AG09309 (cell line): ENCODE measurements around the gene ERI2.
A peak's percentile ranks its signal among the peaks of the same experiment; 100 is the strongest.

ENCODE experiments used
- DNase-seq: peaks from one replicate; pipeline ENCODE4 v3.0.0-alpha.2; 2010; ENCODE audit warnings: low read depth
- H3K4me3 ChIP-seq: 2 replicates; pipeline ENCODE4 v1.5.1; 2011; ENCODE audit warnings: mild to moderate bottlenecking, low read depth, low read length, moderate library complexity; ENCODE audit not compliant: control insufficient read depth
- TF ChIP-seq, protein P1 (sequence below): IDR thresholded peaks from 2 replicates; pipeline ENCODE4 v1.5.1; 2011; ENCODE audit warnings: mild to moderate bottlenecking, low read depth, low read length, inconsistent platforms; ENCODE audit not compliant: insufficient read depth, control insufficient read depth; ENCODE audit errors: missing control alignments

ERI2 gene

DNA sequence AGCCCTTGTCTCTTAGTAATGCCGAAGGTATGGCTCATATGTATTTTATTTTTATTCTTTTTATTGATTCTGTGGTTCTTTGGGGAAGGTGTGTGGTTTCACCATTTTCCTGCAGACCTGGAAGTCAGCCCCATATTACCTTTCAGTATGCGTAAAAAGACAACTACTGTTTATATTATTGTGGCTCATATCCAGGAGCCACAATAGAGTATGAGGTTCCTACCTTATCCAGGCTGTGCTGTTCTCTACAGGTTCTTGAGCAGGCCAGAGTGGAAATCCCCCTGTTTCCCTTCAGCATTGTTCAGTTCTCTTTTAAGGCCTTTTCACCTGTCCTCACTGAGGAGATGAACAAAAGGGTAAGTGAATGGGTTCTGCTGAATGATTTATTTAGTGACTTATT is 33.2 kb upstream of the ERI2 start:
- no peak overlapping the region for H3K4me3 ChIP-seq
- TF ChIP-seq, protein P1, sequence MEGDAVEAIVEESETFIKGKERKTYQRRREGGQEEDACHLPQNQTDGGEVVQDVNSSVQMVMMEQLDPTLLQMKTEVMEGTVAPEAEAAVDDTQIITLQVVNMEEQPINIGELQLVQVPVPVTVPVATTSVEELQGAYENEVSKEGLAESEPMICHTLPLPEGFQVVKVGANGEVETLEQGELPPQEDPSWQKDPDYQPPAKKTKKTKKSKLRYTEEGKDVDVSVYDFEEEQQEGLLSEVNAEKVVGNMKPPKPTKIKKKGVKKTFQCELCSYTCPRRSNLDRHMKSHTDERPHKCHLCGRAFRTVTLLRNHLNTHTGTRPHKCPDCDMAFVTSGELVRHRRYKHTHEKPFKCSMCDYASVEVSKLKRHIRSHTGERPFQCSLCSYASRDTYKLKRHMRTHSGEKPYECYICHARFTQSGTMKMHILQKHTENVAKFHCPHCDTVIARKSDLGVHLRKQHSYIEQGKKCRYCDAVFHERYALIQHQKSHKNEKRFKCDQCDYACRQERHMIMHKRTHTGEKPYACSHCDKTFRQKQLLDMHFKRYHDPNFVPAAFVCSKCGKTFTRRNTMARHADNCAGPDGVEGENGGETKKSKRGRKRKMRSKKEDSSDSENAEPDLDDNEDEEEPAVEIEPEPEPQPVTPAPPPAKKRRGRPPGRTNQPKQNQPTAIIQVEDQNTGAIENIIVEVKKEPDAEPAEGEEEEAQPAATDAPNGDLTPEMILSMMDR = no peak
- DNase-seq = no peak

DNA sequence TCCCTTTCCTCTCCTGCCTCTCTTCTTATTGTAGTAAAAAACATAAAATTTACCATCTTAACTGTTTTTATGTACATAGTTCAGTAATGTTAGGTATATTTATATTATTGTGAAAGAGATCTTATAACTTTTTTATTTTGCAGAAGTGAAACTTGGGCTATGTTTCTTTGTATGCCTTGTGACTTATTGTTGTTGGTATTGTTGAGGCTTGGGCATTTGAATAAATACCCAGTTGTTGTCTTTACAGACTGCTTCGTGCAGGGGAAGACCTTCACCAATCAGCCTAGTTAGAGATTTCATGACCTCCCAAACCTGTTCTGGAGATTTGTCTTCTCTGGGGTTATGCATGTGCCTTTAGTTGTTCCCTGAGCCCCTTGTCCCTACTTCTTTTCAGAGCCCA is 32.0 kb upstream of the ERI2 start:
- no peak for DNase-seq
- H3K4me3 ChIP-seq = no peak overlapping the region
- TF ChIP-seq, protein P1 = no peak

DNA sequence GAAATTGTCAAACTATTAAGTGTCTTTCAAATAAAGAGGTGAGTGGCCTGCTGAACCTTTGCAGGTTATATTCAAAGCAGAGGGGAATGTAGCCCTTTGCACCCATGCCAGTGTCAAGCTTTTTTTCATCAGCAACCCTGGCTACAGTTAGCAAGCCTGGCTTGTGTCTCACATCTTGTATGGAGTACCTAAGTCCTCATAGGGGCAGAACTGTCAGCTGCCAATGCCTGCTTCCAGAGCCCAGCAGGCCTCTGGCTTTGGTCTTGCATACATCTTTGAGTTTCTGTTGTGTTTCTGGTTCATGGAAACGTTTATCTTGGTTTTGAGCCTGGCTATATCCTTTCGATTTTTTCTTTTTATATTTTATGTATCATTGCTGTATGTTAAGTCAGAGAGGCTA is 26.8 kb upstream of the ERI2 start:
- no peak overlapping the region for H3K4me3 ChIP-seq
- TF ChIP-seq, protein P1 = no peak

DNA sequence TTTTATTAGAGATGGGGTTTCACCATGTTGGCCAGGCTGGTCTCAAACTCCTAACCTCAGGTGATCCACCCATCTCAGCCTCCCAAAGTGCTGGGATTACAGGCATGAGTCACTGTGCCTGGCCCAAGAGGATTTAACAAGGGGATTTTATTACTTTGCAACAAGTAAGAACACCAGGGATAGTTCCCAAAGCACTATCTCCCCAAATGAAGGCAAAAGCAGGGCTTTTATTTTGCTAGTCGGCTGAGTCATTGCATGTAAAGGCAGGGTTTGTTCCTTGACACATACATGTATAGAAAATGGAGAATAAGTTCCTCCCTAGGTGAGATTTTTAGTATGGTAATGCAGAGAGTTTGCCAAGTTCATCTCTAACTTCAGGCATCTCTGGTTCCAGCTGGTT is 24.1 kb upstream of the ERI2 start:
- TF ChIP-seq, protein P1 = no peak
- H3K4me3 ChIP-seq = no peak overlapping the region
- DNase-seq = peak; percentile 8

More for the DNA sequence above, 26.8 kb upstream of the ERI2 start:
- DNase-seq = no peak

DNA sequence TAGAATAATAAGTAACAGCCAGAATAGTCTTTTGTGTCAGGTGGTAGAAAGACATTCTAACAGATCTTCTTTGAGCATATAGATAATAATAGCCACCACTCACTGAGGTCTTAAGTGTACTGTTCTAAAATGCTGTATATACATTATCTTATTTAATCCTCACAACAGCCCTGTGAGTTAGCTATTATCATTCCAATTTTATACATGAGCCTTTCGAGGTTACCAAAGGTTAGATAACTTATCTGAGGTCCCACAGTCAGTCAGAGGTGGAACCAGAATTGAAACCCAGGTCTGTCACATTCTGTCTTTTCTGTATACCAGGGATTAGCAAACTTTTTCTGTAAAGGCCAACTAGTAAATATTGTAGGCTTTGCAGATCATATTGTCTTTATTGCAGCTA is 23.3 kb upstream of the ERI2 start:
- no peak for DNase-seq
- TF ChIP-seq, protein P1 = no peak
- H3K4me3 ChIP-seq = no peak overlapping the region

DNA sequence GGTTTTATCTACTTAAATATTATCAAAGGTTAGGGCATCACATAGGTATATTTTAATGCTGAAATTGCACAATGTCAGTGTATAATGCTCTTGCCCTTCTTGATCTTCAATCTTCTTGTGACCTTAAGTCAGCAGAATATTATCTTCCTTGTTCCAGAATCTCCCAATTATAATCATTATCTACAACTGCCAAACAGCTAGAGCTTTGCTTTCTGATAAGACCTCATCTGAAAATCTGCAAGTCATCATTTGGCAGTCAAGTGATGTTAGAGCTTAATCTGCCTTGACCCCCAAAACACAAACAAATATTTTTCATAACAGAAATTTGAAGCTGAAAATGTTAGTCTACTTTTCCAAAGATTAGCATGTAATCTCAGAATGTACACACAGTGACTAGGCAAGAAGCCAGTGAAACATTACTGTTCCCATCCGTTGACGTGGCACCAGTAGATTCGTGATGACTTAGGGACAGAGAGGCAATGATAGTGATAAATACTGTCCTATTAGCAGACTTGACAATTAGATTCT is 19.8 kb upstream of the ERI2 start:
- no peak overlapping the region for H3K4me3 ChIP-seq
- TF ChIP-seq, protein P1 = no peak
- DNase-seq = no peak
